ENCODE data around the gene ITGB1. TPM values are rescaled to one million over a fixed set of nuclear protein-coding genes. Genes with fewer than 3 reads are reported as not detected.

Gene ITGB1
- total and polyA plus RNA-seq, 9 of the 15 experiments (the other 6 are each of a cell fraction or from before 2014, with no cell fraction given): 40.2 to 194 (median 155) TPM

DNA sequence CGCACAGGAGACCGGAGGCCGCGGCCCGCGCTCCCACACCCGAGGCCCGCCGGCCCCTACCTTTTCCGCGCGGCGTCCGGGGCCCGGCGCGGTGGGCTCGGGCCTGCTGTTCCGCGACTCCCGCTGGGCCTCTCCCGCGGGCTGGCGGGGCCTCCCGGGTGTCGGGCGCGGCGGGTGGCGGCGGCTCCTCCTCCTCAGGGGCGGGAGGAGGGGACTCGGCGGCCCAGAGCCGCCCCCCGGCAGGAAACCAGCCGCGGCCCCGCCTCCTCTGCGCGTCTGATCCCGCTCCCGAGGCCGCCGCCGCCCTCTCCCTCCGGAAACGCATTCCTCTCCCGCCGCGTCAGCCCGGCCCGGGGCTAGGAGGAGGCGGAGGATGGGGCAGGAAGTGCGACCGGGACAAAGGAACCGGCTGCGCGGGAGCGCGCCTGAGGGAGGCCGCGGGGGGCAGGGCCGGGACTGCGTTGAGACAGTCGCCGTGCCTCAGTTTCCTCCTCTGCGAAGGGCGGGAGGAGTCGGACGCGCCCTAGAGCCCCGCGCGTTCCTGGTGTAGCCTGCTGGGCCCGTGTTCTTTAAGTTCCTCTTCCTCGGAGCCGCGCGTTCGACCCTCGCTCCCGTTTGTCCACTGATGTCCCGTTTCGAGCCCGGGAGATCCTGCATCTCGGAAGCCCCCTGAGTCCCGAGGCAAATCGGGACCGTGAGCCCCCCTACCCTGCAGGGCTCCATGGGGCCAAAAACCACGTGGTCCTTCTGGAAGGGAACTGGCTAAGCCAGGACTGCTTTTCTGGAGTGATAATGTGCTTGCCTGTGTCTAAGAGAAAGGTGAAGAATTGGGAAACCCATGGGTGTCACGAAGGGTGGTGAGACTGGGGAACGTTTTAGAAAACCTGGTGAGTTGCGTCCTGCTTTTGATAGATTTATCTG lies at the start of gene ITGB1 (continued):
- TF ChIP-seq CBX5 (IDR thresholded peaks at IDR 0.05; ENCODE audit: borderline replicate concordance, low read depth): no peak
- no peak for TF ChIP-seq TAF15 (IDR thresholded peaks at IDR 0.05; ENCODE audit: low read depth, low read length)
- TF ChIP-seq ZNF518B (CRISPR knock-in tag; IDR thresholded peaks at IDR 0.05): no peak
- TF ChIP-seq ATF6 (CRISPR knock-in tag; IDR thresholded peaks at IDR 0.05): peak; percentile 96
- TF ChIP-seq POU5F1 (IDR thresholded peaks at IDR 0.05; ENCODE audit: borderline replicate concordance, low read depth, low read length, partially characterized antibody): no peak
- TF ChIP-seq, protein P1, sequence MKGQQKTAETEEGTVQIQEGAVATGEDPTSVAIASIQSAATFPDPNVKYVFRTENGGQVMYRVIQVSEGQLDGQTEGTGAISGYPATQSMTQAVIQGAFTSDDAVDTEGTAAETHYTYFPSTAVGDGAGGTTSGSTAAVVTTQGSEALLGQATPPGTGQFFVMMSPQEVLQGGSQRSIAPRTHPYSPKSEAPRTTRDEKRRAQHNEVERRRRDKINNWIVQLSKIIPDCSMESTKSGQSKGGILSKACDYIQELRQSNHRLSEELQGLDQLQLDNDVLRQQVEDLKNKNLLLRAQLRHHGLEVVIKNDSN (CRISPR knock-in tag; IDR thresholded peaks at IDR 0.05): peak; percentile 77
- TF ChIP-seq NUFIP1 (IDR thresholded peaks at IDR 0.05; ENCODE audit: partially characterized antibody): no peak
- TF ChIP-seq ZNF655 (CRISPR knock-in tag; IDR thresholded peaks at IDR 0.05): no peak
- TF ChIP-seq ZNF444 (CRISPR knock-in tag; IDR thresholded peaks at IDR 0.05): no peak
- TF ChIP-seq ZNF253 (CRISPR knock-in tag; conservative IDR thresholded peaks at IDR 0.05): no peak
- no peak for TF ChIP-seq TSC22D4 (tag; IDR thresholded peaks at IDR 0.05)
- TF ChIP-seq, protein P2, sequence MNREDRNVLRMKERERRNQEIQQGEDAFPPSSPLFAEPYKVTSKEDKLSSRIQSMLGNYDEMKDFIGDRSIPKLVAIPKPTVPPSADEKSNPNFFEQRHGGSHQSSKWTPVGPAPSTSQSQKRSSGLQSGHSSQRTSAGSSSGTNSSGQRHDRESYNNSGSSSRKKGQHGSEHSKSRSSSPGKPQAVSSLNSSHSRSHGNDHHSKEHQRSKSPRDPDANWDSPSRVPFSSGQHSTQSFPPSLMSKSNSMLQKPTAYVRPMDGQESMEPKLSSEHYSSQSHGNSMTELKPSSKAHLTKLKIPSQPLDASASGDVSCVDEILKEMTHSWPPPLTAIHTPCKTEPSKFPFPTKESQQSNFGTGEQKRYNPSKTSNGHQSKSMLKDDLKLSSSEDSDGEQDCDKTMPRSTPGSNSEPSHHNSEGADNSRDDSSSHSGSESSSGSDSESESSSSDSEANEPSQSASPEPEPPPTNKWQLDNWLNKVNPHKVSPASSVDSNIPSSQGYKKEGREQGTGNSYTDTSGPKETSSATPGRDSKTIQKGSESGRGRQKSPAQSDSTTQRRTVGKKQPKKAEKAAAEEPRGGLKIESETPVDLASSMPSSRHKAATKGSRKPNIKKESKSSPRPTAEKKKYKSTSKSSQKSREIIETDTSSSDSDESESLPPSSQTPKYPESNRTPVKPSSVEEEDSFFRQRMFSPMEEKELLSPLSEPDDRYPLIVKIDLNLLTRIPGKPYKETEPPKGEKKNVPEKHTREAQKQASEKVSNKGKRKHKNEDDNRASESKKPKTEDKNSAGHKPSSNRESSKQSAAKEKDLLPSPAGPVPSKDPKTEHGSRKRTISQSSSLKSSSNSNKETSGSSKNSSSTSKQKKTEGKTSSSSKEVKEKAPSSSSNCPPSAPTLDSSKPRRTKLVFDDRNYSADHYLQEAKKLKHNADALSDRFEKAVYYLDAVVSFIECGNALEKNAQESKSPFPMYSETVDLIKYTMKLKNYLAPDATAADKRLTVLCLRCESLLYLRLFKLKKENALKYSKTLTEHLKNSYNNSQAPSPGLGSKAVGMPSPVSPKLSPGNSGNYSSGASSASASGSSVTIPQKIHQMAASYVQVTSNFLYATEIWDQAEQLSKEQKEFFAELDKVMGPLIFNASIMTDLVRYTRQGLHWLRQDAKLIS (CRISPR knock-in tag; IDR thresholded peaks at IDR 0.05): no peak
- TF ChIP-seq ZNF239 (CRISPR knock-in tag; IDR thresholded peaks at IDR 0.05): no peak
- no peak for TF ChIP-seq MAFF (IDR thresholded peaks at IDR 0.05; ENCODE audit: low read length)
